CD4-positive, alpha-beta memory T cell (primary cell): ENCODE measurements around the gene ADCY3. TPM values are rescaled to one million over a fixed set of nuclear protein-coding genes. Genes with fewer than 3 reads are reported as not detected.
A peak's percentile ranks its signal among the peaks of the same experiment; 100 is the strongest.

Experiments
- CTCF ChIA-PET: fragments of 350-600 bp; sonication (Branson Sonifier 250); formaldehyde crosslinking; loops from one replicate; lab custom pipeline; 2021; ENCODE audit warnings: inconsistent platforms; ENCODE audit not compliant: partially characterized antibody; lab: Charles Lee
- POLR2A ChIA-PET: fragments of 350-600 bp; sonication (Branson Sonifier 250); formaldehyde crosslinking; loops from one replicate; lab custom pipeline; 2021; ENCODE audit not compliant: partially characterized antibody; lab: Charles Lee
- DNase-seq, 5 donors: peaks; one replicate each; pipeline versions ENCODE4 v3.0.0 to v3.0.0-alpha.2; 2020 to 2022; ENCODE audit warnings: mixed read lengths in 1 of 5
- H3K27ac ChIP-seq: one replicate; pipeline ENCODE4 v1.7.0; 2013; ENCODE audit warnings: low read depth, low read length
- H3K27me3 ChIP-seq: 2 replicates; pipeline ENCODE4 v1.7.0; 2013; ENCODE audit warnings: mild to moderate bottlenecking, low read length, moderate library complexity; ENCODE audit not compliant: insufficient read depth
- H3K36me3 ChIP-seq: 2 replicates; pipeline ENCODE4 v1.7.0; 2013; ENCODE audit warnings: mild to moderate bottlenecking, low read length, moderate library complexity; ENCODE audit not compliant: insufficient read depth
- H3K4me1 ChIP-seq: 2 replicates; pipeline ENCODE4 v1.7.0; 2013; ENCODE audit warnings: mild to moderate bottlenecking, low read length, moderate library complexity; ENCODE audit not compliant: insufficient read depth
- H3K4me3 ChIP-seq, 2 donors: one replicate each; pipeline ENCODE4 v1.7.0; 2013; ENCODE audit warnings: low read length in 2 of 2, mild to moderate bottlenecking in 1 of 2
- H3K9me3 ChIP-seq, 2 donors: one replicate each; pipeline ENCODE4 v1.7.0; 2013; ENCODE audit warnings: low read length in 2 of 2, control low read depth in 1 of 2; ENCODE audit not compliant: control insufficient read depth in 1 of 2
- H3K27ac Mint-ChIP-seq, 7 donors: one replicate each; pipeline ENCODE4 v1.8.0; 2020 to 2021; ENCODE audit warnings: mixed read lengths in 7 of 7, mild to moderate bottlenecking in 6 of 7, inconsistent platforms in 3 of 7, moderate library complexity in 3 of 7
- H3K27me3 Mint-ChIP-seq, 2 donors: one replicate each; pipeline ENCODE4 v1.8.0; 2020 to 2021; ENCODE audit warnings: mixed read lengths in 2 of 2
- H3K36me3 Mint-ChIP-seq, 2 donors: one replicate each; pipeline ENCODE4 v1.8.0; 2020 to 2021; ENCODE audit warnings: mixed read lengths in 2 of 2, inconsistent platforms in 1 of 2, mild to moderate bottlenecking in 1 of 2
- H3K4me1 Mint-ChIP-seq, 4 donors: one replicate each; pipeline ENCODE4 v1.8.0; 2020 to 2021; ENCODE audit warnings: mixed read lengths in 4 of 4, mild to moderate bottlenecking in 1 of 4
- H3K4me3 Mint-ChIP-seq, 8 donors: one replicate each; pipeline ENCODE4 v1.8.0; 2020 to 2021; ENCODE audit warnings: mixed read lengths in 8 of 8, mild to moderate bottlenecking in 7 of 8, moderate library complexity in 6 of 8, inconsistent platforms in 3 of 8
- H3K9me3 Mint-ChIP-seq, 8 donors: one replicate each; pipeline ENCODE4 v1.8.0; 2020 to 2021; ENCODE audit warnings: mixed read lengths in 8 of 8, mild to moderate bottlenecking in 5 of 8, inconsistent platforms in 3 of 8, moderate library complexity in 1 of 8
- intact Hi-C: fragments of 100-400 bp; cut with micrococcal nuclease; formaldehyde crosslinking; loops from one replicate; pipeline ENCODE4 v1.15.1; 2023
- polyA plus RNA-seq, 2 donors: library from polyadenylated mRNA; unstranded; fragments of 300-500 nt; fragmentation: Illumina TruSeq; gene quantifications; one replicate each; pipeline ENCODE4 v1.2.3, GENCODE V29; 2021
- total RNA-seq, 2 experiments: library from RNA; stranded (reverse); gene quantifications; one replicate each; pipeline ENCODE4 v1.2.3, GENCODE V29; 2021

The ADCY3 gene
- total and polyA plus RNA-seq, 4 experiments from 2014 or later = 9.2 to 15.0 (median 14.8) TPM

GRCh38 chr2:24853996-24854395 is 66.0 kb downstream of the ADCY3 start:
- H3K9me3 Mint-ChIP-seq = peaks cover 0 to 3% (median 0%) of the 10 kb centered on the region in 8 donors
- ChIA-PET CTCF (no interaction called here), POLR2A (no interaction called here)
- H3K36me3 ChIP-seq = no peaks in the 10 kb centered on the region
- no peak overlapping the region for H3K27ac ChIP-seq
- peak overlapping the region in 1 of 7 donors; percentile 24 for H3K27ac Mint-ChIP-seq
- no peak overlapping the region for H3K4me3 Mint-ChIP-seq
- H3K27me3 ChIP-seq = no peaks in the 10 kb centered on the region
- DNase-seq = no peak
- peaks cover 11 to 21% of the 10 kb centered on the region in 2 donors for H3K36me3 Mint-ChIP-seq
- intact Hi-C loops = no loop called here
- no peak overlapping the region for H3K4me3 ChIP-seq
- no peaks in the 10 kb centered on the region for H3K27me3 Mint-ChIP-seq
- H3K4me1 ChIP-seq = no peaks in the 10 kb centered on the region
- H3K4me1 Mint-ChIP-seq = no peaks in the 10 kb centered on the region
- H3K9me3 ChIP-seq = no peaks in the 10 kb centered on the region

GRCh38 chr2:24853046-24853445 is 67.0 kb downstream of the ADCY3 start:
- intact Hi-C loops = no loop called here
- Mint-ChIP-seq H3K9me3 (peaks cover 0 to 3% (median 0%) of the 10 kb centered on the region in 8 donors), H3K4me3 (no peak overlapping the region), H3K36me3 (peaks cover 11 to 13% of the 10 kb centered on the region in 2 donors), H3K4me1 (no peaks in the 10 kb centered on the region), H3K27ac (no peak overlapping the region), H3K27me3 (no peaks in the 10 kb centered on the region)
- Histone ChIP-seq H3K9me3 (no peaks in the 10 kb centered on the region), H3K27ac (no peak overlapping the region), H3K36me3 (no peaks in the 10 kb centered on the region), H3K4me1 (no peaks in the 10 kb centered on the region), H3K27me3 (no peaks in the 10 kb centered on the region), H3K4me3 (no peak overlapping the region)
- CTCF ChIA-PET = no interaction called here
- no peak for DNase-seq
- POLR2A ChIA-PET = no interaction called here

GRCh38 chr2:24852431-24853020 is 67.5 kb downstream of the ADCY3 start:
- no peak overlapping the region for H3K27ac Mint-ChIP-seq
- POLR2A ChIA-PET = no interaction called here
- peaks cover 11 to 13% of the 10 kb centered on the region in 2 donors for H3K36me3 Mint-ChIP-seq
- Histone ChIP-seq H3K9me3 (no peaks in the 10 kb centered on the region), H3K4me3 (no peak overlapping the region), H3K4me1 (no peaks in the 10 kb centered on the region), H3K27me3 (no peaks in the 10 kb centered on the region), H3K27ac (no peak overlapping the region), H3K36me3 (no peaks in the 10 kb centered on the region)
- peaks cover 0 to 3% (median 0%) of the 10 kb centered on the region in 8 donors for H3K9me3 Mint-ChIP-seq
- H3K4me3 Mint-ChIP-seq = no peak overlapping the region
- H3K27me3 Mint-ChIP-seq = no peaks in the 10 kb centered on the region
- CTCF ChIA-PET = no interaction called here
- intact Hi-C loops = no loop called here
- H3K4me1 Mint-ChIP-seq = no peaks in the 10 kb centered on the region
- no peak for DNase-seq

GRCh38 chr2:24852026-24852425 is 68.0 kb downstream of the ADCY3 start:
- intact Hi-C loops = no loop called here
- H3K27me3 Mint-ChIP-seq = no peaks in the 10 kb centered on the region
- no peaks in the 10 kb centered on the region for H3K4me1 Mint-ChIP-seq

GRCh38 chr2:24850944-24851343 is 69.1 kb downstream of the ADCY3 start:
- DNase-seq = no peak
- Mint-ChIP-seq H3K27ac (no peak overlapping the region), H3K4me3 (no peak overlapping the region), H3K36me3 (peaks cover 7 to 9% of the 10 kb centered on the region in 2 donors), H3K27me3 (no peaks in the 10 kb centered on the region), H3K4me1 (peaks cover 0 to 1% (median 0%) of the 10 kb centered on the region in 4 donors), H3K9me3 (peaks cover 0 to 5% (median 0%) of the 10 kb centered on the region in 8 donors)
- no peak overlapping the region for H3K4me3 ChIP-seq
- POLR2A ChIA-PET = no interaction called here
- no peaks in the 10 kb centered on the region for H3K9me3 ChIP-seq
- no peak overlapping the region for H3K27ac ChIP-seq
- intact Hi-C loops = no loop called here
- H3K4me1 ChIP-seq = no peaks in the 10 kb centered on the region
- no peaks in the 10 kb centered on the region for H3K27me3 ChIP-seq
- CTCF ChIA-PET = no interaction called here
- no peaks in the 10 kb centered on the region for H3K36me3 ChIP-seq

More at GRCh38 chr2:24852026-24852425, 68.0 kb downstream of the ADCY3 start:
- CTCF ChIA-PET = no interaction called here
- Mint-ChIP-seq H3K9me3 (peaks cover 0 to 3% (median 0%) of the 10 kb centered on the region in 8 donors), H3K27ac (no peak overlapping the region), H3K4me3 (no peak overlapping the region), H3K36me3 (peaks cover 11 to 13% of the 10 kb centered on the region in 2 donors)
- Histone ChIP-seq H3K27me3 (no peaks in the 10 kb centered on the region), H3K36me3 (no peaks in the 10 kb centered on the region), H3K4me3 (no peak overlapping the region), H3K4me1 (no peaks in the 10 kb centered on the region), H3K9me3 (no peaks in the 10 kb centered on the region), H3K27ac (no peak overlapping the region)
- POLR2A ChIA-PET = no interaction called here
- no peak for DNase-seq

- Histone ChIP-seq H3K9me3 (no peaks in the 10 kb centered on the region), H3K27me3 (no peaks in the 10 kb centered on the region), H3K27ac (no peak overlapping the region), H3K4me3 (no peak overlapping the region), H3K36me3 (no peaks in the 10 kb centered on the region), H3K4me1 (no peaks in the 10 kb centered on the region)
- ChIA-PET POLR2A (no interaction called here), CTCF (interaction anchor here (1.0 kb wide), 1 partner anchor 18 kb away, joined by 3 read pairs; no protein-coding TSS in a partner anchor)
- intact Hi-C loops = no loop called here
- Mint-ChIP-seq H3K27me3 (no peaks in the 10 kb centered on the region), H3K27ac (no peak overlapping the region), H3K9me3 (peaks cover 0 to 5% (median 0%) of the 10 kb centered on the region in 8 donors), H3K4me1 (peaks cover 0 to 1% (median 0%) of the 10 kb centered on the region in 4 donors), H3K36me3 (peaks cover 4 to 11% of the 10 kb centered on the region in 2 donors), H3K4me3 (no peak overlapping the region)
- no peak for DNase-seq
These were observed 74.3 kb downstream of the ADCY3 start for GRCh38 chr2:24845691-24846090.

GRCh38 chr2:24844023-24844685 is 75.9 kb downstream of the ADCY3 start:
- ChIA-PET POLR2A (no interaction called here), CTCF (no interaction called here)
- H3K4me3 Mint-ChIP-seq = no peak overlapping the region
- H3K27ac ChIP-seq = no peak overlapping the region
- no peaks in the 10 kb centered on the region for H3K27me3 Mint-ChIP-seq
- H3K27me3 ChIP-seq = no peaks in the 10 kb centered on the region
- no peak for DNase-seq
- H3K4me1 ChIP-seq = no peaks in the 10 kb centered on the region
- peaks cover 3 to 11% of the 10 kb centered on the region in 2 donors for H3K36me3 Mint-ChIP-seq
- no peak overlapping the region for H3K27ac Mint-ChIP-seq
- H3K4me1 Mint-ChIP-seq = peaks cover 0 to 1% (median 0%) of the 10 kb centered on the region in 4 donors
- peaks cover 0 to 4% (median 0%) of the 10 kb centered on the region in 8 donors for H3K9me3 Mint-ChIP-seq
- intact Hi-C loops = no loop called here
- H3K9me3 ChIP-seq = no peaks in the 10 kb centered on the region
- no peaks in the 10 kb centered on the region for H3K36me3 ChIP-seq
- H3K4me3 ChIP-seq = no peak overlapping the region
